Smooth muscle cell (in vitro differentiated cells): ENCODE measurements around the gene ICA1. TPM values are rescaled to one million over a fixed set of nuclear protein-coding genes. Genes with fewer than 3 reads are reported as not detected.

Source experiments
- DNase-seq: peaks from one replicate; lab custom pipeline; 2025; ENCODE audit not compliant: unreplicated experiment; lab: John Stamatoyannopoulos, UW
- H2AFZ ChIP-seq: fragments of 200-600 bp; sonication (generic); 2 replicates; pipeline ENCODE4 v1.6.0; 2016; ENCODE audit warnings: antibody characterized with exemption, low read depth, mild to moderate bottlenecking
- H3F3A ChIP-seq: fragments of 200-600 bp; sonication (generic); 2 replicates; pipeline ENCODE4 v1.6.0; 2017; ENCODE audit warnings: antibody characterized with exemption, low read depth
- H3K27ac ChIP-seq: fragments of 200-600 bp; sonication (generic); 2 replicates; pipeline ENCODE4 v1.5.1; 2016; ENCODE audit warnings: low read depth, mild to moderate bottlenecking
- H3K27me3 ChIP-seq: fragments of 200-600 bp; sonication (generic); 2 replicates; pipeline ENCODE4 v1.6.1; 2016; ENCODE audit warnings: low read depth, mild to moderate bottlenecking
- H3K36me3 ChIP-seq: fragments of 200-600 bp; sonication (generic); 2 replicates; pipeline ENCODE4 v1.5.1; 2016; ENCODE audit warnings: low read depth
- H3K4me1 ChIP-seq: fragments of 200-600 bp; sonication (generic); 2 replicates; pipeline ENCODE4 v1.5.1; 2016; ENCODE audit warnings: low read depth
- H3K4me2 ChIP-seq: fragments of 200-600 bp; sonication (generic); 2 replicates; pipeline ENCODE4 v1.6.0; 2016; ENCODE audit warnings: mild to moderate bottlenecking
- H3K4me3 ChIP-seq: fragments of 200-600 bp; sonication (generic); 2 replicates; pipeline ENCODE4 v1.5.1; 2016; ENCODE audit warnings: mild to moderate bottlenecking
- H3K79me2 ChIP-seq: fragments of 200-600 bp; sonication (generic); 2 replicates; pipeline ENCODE4 v1.6.0; 2016; ENCODE audit warnings: low read depth, mild to moderate bottlenecking
- H3K9ac ChIP-seq: fragments of 200-600 bp; sonication (generic); 2 replicates; pipeline ENCODE4 v1.6.0; 2016; ENCODE audit warnings: low read depth
- H3K9me3 ChIP-seq: fragments of 200-600 bp; sonication (generic); replicated peaks from 2 replicates; pipeline ENCODE4 v1.5.1; 2016; ENCODE audit warnings: low read depth
- H4K20me1 ChIP-seq: fragments of 200-600 bp; sonication (generic); 2 replicates; pipeline ENCODE4 v1.6.0; 2016; ENCODE audit warnings: low read depth
- WGBS: methylation state at CpG from one replicate; pipeline ENCODE4 v1.1.7; 2016; ENCODE audit warnings: low lambda C conversion rate; 5-methylcytosine and 5-hydroxymethylcytosine counted together
- polyA plus RNA-seq: library from polyadenylated mRNA; unstranded; fragments of >200 nt; fragmentation: Nextera tagmentation; extraction: Ambion mirVana; gene quantifications from 2 replicates; pipeline ENCODE4 v1.2.1, GENCODE V29; 2016
- total RNA-seq: library from RNA; depleted of rRNA; stranded (reverse); fragments of >200 nt; gene quantifications from 2 replicates; pipeline ENCODE4 v1.2.3, GENCODE V29; 2014
- TF ChIP-seq, protein P1 (sequence below): fragments of 200-600 bp; sonication (generic); IDR thresholded peaks from 2 replicates; pipeline ENCODE4 v1.5.1; 2017; ENCODE audit warnings: borderline replicate concordance, mild to moderate bottlenecking, antibody characterized with exemption; ENCODE audit not compliant: insufficient read depth, poor library complexity, severe bottlenecking

Gene ICA1
- total and polyA plus RNA-seq, 2 experiments from 2014 or later, result 4.3 to 5.0 TPM

GRCh38 chr7:8086239-8086638 is 175.7 kb downstream of the ICA1 start:
- Histone ChIP-seq H3K4me3 (no peak overlapping the region), H3K4me1 (no peaks in the 10 kb centered on the region), H3K27ac (no peak overlapping the region), H3K9ac (no peak overlapping the region), H4K20me1 (no peaks in the 10 kb centered on the region), H3K36me3 (no peaks in the 10 kb centered on the region), H3K79me2 (no peaks in the 10 kb centered on the region), H3K9me3 (no peaks in the 10 kb centered on the region), H3K27me3 (no peaks in the 10 kb centered on the region), H2AFZ (no peak overlapping the region), H3F3A (no peaks in the 10 kb centered on the region), H3K4me2 (no peak overlapping the region)
- DNase-seq, result no peak
- WGBS, result 94% methylated on average over 6 of the region's 6 CpGs
- TF ChIP-seq, protein P1, sequence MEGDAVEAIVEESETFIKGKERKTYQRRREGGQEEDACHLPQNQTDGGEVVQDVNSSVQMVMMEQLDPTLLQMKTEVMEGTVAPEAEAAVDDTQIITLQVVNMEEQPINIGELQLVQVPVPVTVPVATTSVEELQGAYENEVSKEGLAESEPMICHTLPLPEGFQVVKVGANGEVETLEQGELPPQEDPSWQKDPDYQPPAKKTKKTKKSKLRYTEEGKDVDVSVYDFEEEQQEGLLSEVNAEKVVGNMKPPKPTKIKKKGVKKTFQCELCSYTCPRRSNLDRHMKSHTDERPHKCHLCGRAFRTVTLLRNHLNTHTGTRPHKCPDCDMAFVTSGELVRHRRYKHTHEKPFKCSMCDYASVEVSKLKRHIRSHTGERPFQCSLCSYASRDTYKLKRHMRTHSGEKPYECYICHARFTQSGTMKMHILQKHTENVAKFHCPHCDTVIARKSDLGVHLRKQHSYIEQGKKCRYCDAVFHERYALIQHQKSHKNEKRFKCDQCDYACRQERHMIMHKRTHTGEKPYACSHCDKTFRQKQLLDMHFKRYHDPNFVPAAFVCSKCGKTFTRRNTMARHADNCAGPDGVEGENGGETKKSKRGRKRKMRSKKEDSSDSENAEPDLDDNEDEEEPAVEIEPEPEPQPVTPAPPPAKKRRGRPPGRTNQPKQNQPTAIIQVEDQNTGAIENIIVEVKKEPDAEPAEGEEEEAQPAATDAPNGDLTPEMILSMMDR, result no peak

DNA sequence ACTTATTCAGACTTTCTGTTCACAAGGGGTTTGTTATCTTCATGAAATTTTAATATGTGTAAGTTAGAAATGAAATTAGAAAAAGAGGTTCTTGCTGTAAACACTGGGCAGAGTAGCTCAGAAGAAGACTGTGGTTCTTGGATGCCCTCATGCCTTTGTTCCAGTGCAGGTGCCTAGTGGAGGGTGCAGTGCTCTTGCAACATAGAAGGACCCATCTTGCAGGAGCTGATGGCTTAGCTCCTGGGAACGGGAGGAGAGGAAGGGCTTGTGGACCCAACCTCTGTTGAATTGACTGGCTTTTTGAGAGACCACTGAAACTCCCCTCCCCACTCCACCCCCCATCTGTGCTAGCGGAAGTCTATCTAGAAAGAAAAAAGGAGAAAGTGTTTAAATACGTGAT is 176.5 kb downstream of the ICA1 start:
- Histone ChIP-seq H3K9me3 (no peaks in the 10 kb centered on the region), H4K20me1 (no peaks in the 10 kb centered on the region), H3K79me2 (no peaks in the 10 kb centered on the region), H3K36me3 (no peaks in the 10 kb centered on the region), H3K4me1 (no peaks in the 10 kb centered on the region), H3K27me3 (no peaks in the 10 kb centered on the region), H2AFZ (no peak overlapping the region), H3K27ac (no peak overlapping the region), H3K9ac (no peak overlapping the region), H3K4me2 (no peak overlapping the region), H3K4me3 (no peak overlapping the region), H3F3A (no peaks in the 10 kb centered on the region)
- TF ChIP-seq, protein P1, result no peak
- WGBS, result 95% methylated on average over 3 of the region's 3 CpGs
- DNase-seq, result no peak

- no peaks in the 10 kb centered on the region for H3K27me3 ChIP-seq
- H3K9me3 ChIP-seq, result no peaks in the 10 kb centered on the region
- H4K20me1 ChIP-seq, result no peaks in the 10 kb centered on the region
- H3F3A ChIP-seq, result no peaks in the 10 kb centered on the region
- H3K79me2 ChIP-seq, result no peaks in the 10 kb centered on the region
- no peak overlapping the region for H3K27ac ChIP-seq
- TF ChIP-seq, protein P1, result no peak
- DNase-seq, result no peak
- H3K4me2 ChIP-seq, result no peak overlapping the region
- 89% methylated on average over 5 of the region's 5 CpGs for WGBS
- H3K36me3 ChIP-seq, result no peaks in the 10 kb centered on the region
- H3K9ac ChIP-seq, result no peak overlapping the region
- H3K4me3 ChIP-seq, result no peak overlapping the region
- H3K4me1 ChIP-seq, result no peaks in the 10 kb centered on the region
- no peak overlapping the region for H2AFZ ChIP-seq
Observed at GRCh38 chr7:8084836-8085235, 177.1 kb downstream of the ICA1 start.

- H3K4me3 ChIP-seq, result no peak overlapping the region
- H4K20me1 ChIP-seq, result no peaks in the 10 kb centered on the region
- 96% methylated on average over 2 of the region's 2 CpGs for WGBS
- no peak overlapping the region for H2AFZ ChIP-seq
- no peak overlapping the region for H3K27ac ChIP-seq
- TF ChIP-seq, protein P1, result no peak
- H3K4me1 ChIP-seq, result no peaks in the 10 kb centered on the region
- H3F3A ChIP-seq, result no peaks in the 10 kb centered on the region
- no peaks in the 10 kb centered on the region for H3K27me3 ChIP-seq
- DNase-seq, result no peak
- no peak overlapping the region for H3K9ac ChIP-seq
- no peaks in the 10 kb centered on the region for H3K79me2 ChIP-seq
- H3K9me3 ChIP-seq, result no peaks in the 10 kb centered on the region
- no peaks in the 10 kb centered on the region for H3K36me3 ChIP-seq
- no peak overlapping the region for H3K4me2 ChIP-seq
Observed at GRCh38 chr7:8082762-8083161, 179.2 kb downstream of the ICA1 start.
